Naive B cell (primary cell): Measurements from ENCODE around the gene PCCA. TPM values are rescaled to one million over a fixed set of nuclear protein-coding genes. Genes with fewer than 3 reads are reported as not detected.

Experiments
- ATAC-seq, 2 donors: fragments of 150-1000 bp; cut with Tn5 transposase; 2 replicates each; pipeline ENCODE4 v1.10.0; 2021; ENCODE audit warnings: low read depth in 2 of 2, mild to moderate bottlenecking in 2 of 2, moderate library complexity in 2 of 2
- DNase-seq: peaks from one replicate; pipeline ENCODE4 v3.0.0; 2022
- H3K27ac Mint-ChIP-seq, 6 donors: one replicate each; pipeline ENCODE4 v1.8.0; 2020 to 2022; ENCODE audit warnings: mild to moderate bottlenecking in 6 of 6, mixed read lengths in 6 of 6, moderate library complexity in 5 of 6, inconsistent platforms in 2 of 6
- H3K27me3 Mint-ChIP-seq, 3 donors: one replicate each; pipeline ENCODE4 v1.8.0; 2021 to 2022; ENCODE audit warnings: mixed read lengths in 3 of 3, mild to moderate bottlenecking in 1 of 3
- H3K36me3 Mint-ChIP-seq, 2 donors: one replicate each; pipeline ENCODE4 v1.8.0; 2020 to 2022; ENCODE audit warnings: mixed read lengths in 2 of 2, inconsistent platforms in 1 of 2, mild to moderate bottlenecking in 1 of 2
- H3K4me1 Mint-ChIP-seq, 3 donors: one replicate each; pipeline ENCODE4 v1.8.0; 2020 to 2022; ENCODE audit warnings: mixed read lengths in 3 of 3, inconsistent platforms in 1 of 3, mild to moderate bottlenecking in 1 of 3, moderate library complexity in 1 of 3
- H3K4me3 Mint-ChIP-seq, 8 donors: one replicate each; pipeline ENCODE4 v1.8.0; 2020 to 2022; ENCODE audit warnings: mild to moderate bottlenecking in 8 of 8, mixed read lengths in 8 of 8, moderate library complexity in 8 of 8, inconsistent platforms in 2 of 8
- H3K9me3 Mint-ChIP-seq, 7 donors: one replicate each; pipeline ENCODE4 v1.8.0; 2020 to 2022; ENCODE audit warnings: mixed read lengths in 7 of 7, mild to moderate bottlenecking in 5 of 7, inconsistent platforms in 2 of 7, moderate library complexity in 1 of 7
- polyA plus RNA-seq, 6 donors: library from polyadenylated mRNA; unstranded; fragments of 300-500 nt; fragmentation: Illumina TruSeq; gene quantifications; one replicate each; pipeline ENCODE4 v1.2.3, GENCODE V29; 2021; ENCODE audit warnings: low read depth in 6 of 6

The PCCA gene
- polyA plus RNA-seq, 6 donors from 2014 or later, result 2.4 to 8.4 (median 4.6) TPM

GRCh38 chr13:100532836-100533435 lies 444.0 kb downstream of the PCCA start:
- Mint-ChIP-seq H3K27ac (no peak overlapping the region), H3K9me3 (no peaks in the 10 kb centered on the region), H3K4me1 (no peaks in the 10 kb centered on the region), H3K36me3 (peaks cover 0 to 14% of the 10 kb centered on the region in 2 donors), H3K4me3 (peak overlapping the region in 1 of 8 donors; percentile 42), H3K27me3 (no peaks in the 10 kb centered on the region)
- DNase-seq, result no peak
- ATAC-seq, result no peak

- ATAC-seq, result peak in 1 of 2 donors; percentile 48
- no peak overlapping the region for H3K4me3 Mint-ChIP-seq
Observed at GRCh38 chr13:100533588-100534041, 444.7 kb downstream of the PCCA start.

GRCh38 chr13:100534147-100534843 lies 445.4 kb downstream of the PCCA start:
- DNase-seq, result no peak
- H3K27ac Mint-ChIP-seq, result peak overlapping the region in 2 of 6 donors; percentile 66 to 86
- no peaks in the 10 kb centered on the region for H3K27me3 Mint-ChIP-seq
- peaks cover 0 to 8% of the 10 kb centered on the region in 2 donors for H3K36me3 Mint-ChIP-seq
- H3K9me3 Mint-ChIP-seq, result no peaks in the 10 kb centered on the region
- no peaks in the 10 kb centered on the region for H3K4me1 Mint-ChIP-seq
- no peak for ATAC-seq
- no peak overlapping the region for H3K4me3 Mint-ChIP-seq

More at GRCh38 chr13:100533588-100534041, 444.7 kb downstream of the PCCA start:
- Mint-ChIP-seq H3K27ac (no peak overlapping the region), H3K27me3 (no peaks in the 10 kb centered on the region), H3K9me3 (no peaks in the 10 kb centered on the region), H3K4me1 (no peaks in the 10 kb centered on the region), H3K36me3 (peaks cover 0 to 8% of the 10 kb centered on the region in 2 donors)
- DNase-seq, result no peak

- DNase-seq (no peak), ATAC-seq (no peak)
- Mint-ChIP-seq H3K36me3 (peaks cover under 1 to 9% of the 10 kb centered on the region in 2 donors), H3K27me3 (no peaks in the 10 kb centered on the region), H3K4me3 (no peak overlapping the region), H3K4me1 (no peaks in the 10 kb centered on the region), H3K27ac (no peak overlapping the region), H3K9me3 (no peaks in the 10 kb centered on the region)
Observed at GRCh38 chr13:100534911-100535310, 446.0 kb downstream of the PCCA start.

- Mint-ChIP-seq H3K4me1 (no peaks in the 10 kb centered on the region), H3K27me3 (no peaks in the 10 kb centered on the region), H3K27ac (peak overlapping the region in 1 of 6 donors; percentile 64), H3K4me3 (no peak overlapping the region), H3K36me3 (peaks cover 7 to 16% of the 10 kb centered on the region in 2 donors), H3K9me3 (no peaks in the 10 kb centered on the region)
- ATAC-seq, result no peak
- DNase-seq, result no peak
Observed at GRCh38 chr13:100535426-100536135, 446.7 kb downstream of the PCCA start.

- Mint-ChIP-seq H3K27me3 (no peaks in the 10 kb centered on the region), H3K4me3 (no peak overlapping the region), H3K36me3 (peaks cover 10 to 14% of the 10 kb centered on the region in 2 donors), H3K27ac (peak overlapping the region in 1 of 6 donors; percentile 50), H3K4me1 (no peaks in the 10 kb centered on the region), H3K9me3 (no peaks in the 10 kb centered on the region)
- DNase-seq (no peak), ATAC-seq (no peak)
Observed at GRCh38 chr13:100536643-100537180, 447.8 kb downstream of the PCCA start.

GRCh38 chr13:100537486-100537885 lies 448.6 kb downstream of the PCCA start:
- DNase-seq (no peak), ATAC-seq (no peak)
- no peaks in the 10 kb centered on the region for H3K9me3 Mint-ChIP-seq
- no peaks in the 10 kb centered on the region for H3K27me3 Mint-ChIP-seq
- H3K4me3 Mint-ChIP-seq, result no peak overlapping the region
- H3K36me3 Mint-ChIP-seq, result peaks cover 10 to 13% of the 10 kb centered on the region in 2 donors
- H3K27ac Mint-ChIP-seq, result no peak overlapping the region
- H3K4me1 Mint-ChIP-seq, result peaks cover 0 to 1% (median under 1%) of the 10 kb centered on the region in 3 donors

- no peak overlapping the region for H3K27ac Mint-ChIP-seq
- no peaks in the 10 kb centered on the region for H3K9me3 Mint-ChIP-seq
- DNase-seq (no peak), ATAC-seq (no peak)
- H3K4me1 Mint-ChIP-seq, result peaks cover 4 to 6% (median 5%) of the 10 kb centered on the region in 3 donors
- peaks cover 10 to 13% of the 10 kb centered on the region in 2 donors for H3K36me3 Mint-ChIP-seq
- no peak overlapping the region for H3K4me3 Mint-ChIP-seq
- H3K27me3 Mint-ChIP-seq, result no peaks in the 10 kb centered on the region
Observed at GRCh38 chr13:100537951-100538462, 449.1 kb downstream of the PCCA start.

- no peak overlapping the region for H3K4me3 Mint-ChIP-seq
- ATAC-seq (no peak), DNase-seq (no peak)
- no peaks in the 10 kb centered on the region for H3K27me3 Mint-ChIP-seq
- H3K9me3 Mint-ChIP-seq, result no peaks in the 10 kb centered on the region
- H3K4me1 Mint-ChIP-seq, result peaks cover 4 to 13% (median 6%) of the 10 kb centered on the region in 3 donors
- H3K36me3 Mint-ChIP-seq, result peaks cover 10 to 13% of the 10 kb centered on the region in 2 donors
- no peak overlapping the region for H3K27ac Mint-ChIP-seq
Observed at GRCh38 chr13:100540621-100541020, 451.7 kb downstream of the PCCA start.

GRCh38 chr13:100541897-100542825 lies 453.3 kb downstream of the PCCA start:
- Mint-ChIP-seq H3K27ac (no peak overlapping the region), H3K9me3 (no peaks in the 10 kb centered on the region), H3K4me1 (peaks cover 4 to 13% (median 6%) of the 10 kb centered on the region in 3 donors), H3K36me3 (peaks cover 9 to 10% of the 10 kb centered on the region in 2 donors), H3K27me3 (no peaks in the 10 kb centered on the region), H3K4me3 (peak overlapping the region in 1 of 8 donors; percentile 2)
- ATAC-seq (no peak), DNase-seq (no peak)

GRCh38 chr13:100542826-100543156 lies 453.9 kb downstream of the PCCA start:
- Mint-ChIP-seq H3K9me3 (no peaks in the 10 kb centered on the region), H3K36me3 (peaks cover 9 to 10% of the 10 kb centered on the region in 2 donors), H3K27me3 (no peaks in the 10 kb centered on the region), H3K4me1 (peaks cover 4 to 13% (median 6%) of the 10 kb centered on the region in 3 donors), H3K4me3 (peak overlapping the region in 2 of 8 donors; percentile 2 to 20), H3K27ac (peak overlapping the region in 1 of 6 donors; percentile 4)
- DNase-seq (peak; percentile 37), ATAC-seq (peak; percentile 69 to 70)

- Mint-ChIP-seq H3K4me3 (no peak overlapping the region), H3K36me3 (peaks cover 10 to 12% of the 10 kb centered on the region in 2 donors), H3K27ac (peak overlapping the region in 1 of 6 donors; percentile 42), H3K9me3 (no peaks in the 10 kb centered on the region), H3K27me3 (no peaks in the 10 kb centered on the region), H3K4me1 (peaks cover 4 to 13% (median 6%) of the 10 kb centered on the region in 3 donors)
- no peak for ATAC-seq
- no peak for DNase-seq
Observed at GRCh38 chr13:100543872-100544602, 455.1 kb downstream of the PCCA start.
